ENCODE results near the gene AP3M1.
A peak's percentile ranks its signal among the peaks of the same experiment; 100 is the strongest.
"Not testable (repeated sequence)": the region's sequence is repeated elsewhere in the genome, so short reads cannot be mapped to it uniquely, and the experiment has no call there.

AP3M1 gene, protein sequence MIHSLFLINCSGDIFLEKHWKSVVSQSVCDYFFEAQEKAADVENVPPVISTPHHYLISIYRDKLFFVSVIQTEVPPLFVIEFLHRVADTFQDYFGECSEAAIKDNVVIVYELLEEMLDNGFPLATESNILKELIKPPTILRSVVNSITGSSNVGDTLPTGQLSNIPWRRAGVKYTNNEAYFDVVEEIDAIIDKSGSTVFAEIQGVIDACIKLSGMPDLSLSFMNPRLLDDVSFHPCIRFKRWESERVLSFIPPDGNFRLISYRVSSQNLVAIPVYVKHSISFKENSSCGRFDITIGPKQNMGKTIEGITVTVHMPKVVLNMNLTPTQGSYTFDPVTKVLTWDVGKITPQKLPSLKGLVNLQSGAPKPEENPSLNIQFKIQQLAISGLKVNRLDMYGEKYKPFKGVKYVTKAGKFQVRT

DNA sequence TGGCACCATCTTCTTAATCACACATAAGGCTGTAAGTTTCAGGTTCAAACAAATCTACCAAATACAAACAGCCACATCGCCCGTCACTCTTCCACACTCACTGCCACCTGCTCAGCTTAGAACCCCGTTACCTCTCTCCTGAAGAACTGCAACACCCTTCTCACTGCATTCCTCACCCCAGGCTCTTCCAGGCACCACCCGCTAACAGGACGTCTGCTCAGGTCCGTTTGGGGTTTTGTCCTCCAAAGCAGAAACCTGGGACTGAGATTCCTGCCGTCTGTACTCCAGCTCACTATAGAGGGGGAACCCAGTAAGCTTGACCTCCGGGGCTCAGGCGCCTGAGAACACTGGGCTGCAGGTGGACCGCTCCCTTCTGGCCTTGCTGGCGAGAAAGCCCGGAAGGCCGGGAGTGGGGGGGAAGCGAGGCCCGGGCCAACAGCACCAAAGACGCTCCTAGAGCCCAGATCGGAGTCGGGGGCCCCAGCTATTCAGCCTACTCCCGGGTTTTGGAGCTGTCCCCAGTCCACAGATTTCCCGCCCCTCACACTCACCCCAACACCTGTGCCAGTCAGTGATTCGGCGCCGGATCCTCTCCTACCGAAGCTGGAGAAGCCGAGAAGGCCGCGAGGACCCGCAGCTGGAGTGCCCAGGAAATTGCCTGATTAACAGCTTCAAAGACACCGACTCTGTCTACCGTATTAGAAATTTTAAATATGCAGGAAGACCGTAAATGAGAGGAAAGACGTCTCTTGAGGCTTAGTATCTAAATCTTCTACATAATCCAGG lies at the start of gene AP3M1:
Gene AP3M1, minus strand, starts transcription at position 625 of the 786 bp plus-strand sequence. CDS start 12,449 bp downstream, outside the sequence.
- TF ChIP-seq, protein P1, sequence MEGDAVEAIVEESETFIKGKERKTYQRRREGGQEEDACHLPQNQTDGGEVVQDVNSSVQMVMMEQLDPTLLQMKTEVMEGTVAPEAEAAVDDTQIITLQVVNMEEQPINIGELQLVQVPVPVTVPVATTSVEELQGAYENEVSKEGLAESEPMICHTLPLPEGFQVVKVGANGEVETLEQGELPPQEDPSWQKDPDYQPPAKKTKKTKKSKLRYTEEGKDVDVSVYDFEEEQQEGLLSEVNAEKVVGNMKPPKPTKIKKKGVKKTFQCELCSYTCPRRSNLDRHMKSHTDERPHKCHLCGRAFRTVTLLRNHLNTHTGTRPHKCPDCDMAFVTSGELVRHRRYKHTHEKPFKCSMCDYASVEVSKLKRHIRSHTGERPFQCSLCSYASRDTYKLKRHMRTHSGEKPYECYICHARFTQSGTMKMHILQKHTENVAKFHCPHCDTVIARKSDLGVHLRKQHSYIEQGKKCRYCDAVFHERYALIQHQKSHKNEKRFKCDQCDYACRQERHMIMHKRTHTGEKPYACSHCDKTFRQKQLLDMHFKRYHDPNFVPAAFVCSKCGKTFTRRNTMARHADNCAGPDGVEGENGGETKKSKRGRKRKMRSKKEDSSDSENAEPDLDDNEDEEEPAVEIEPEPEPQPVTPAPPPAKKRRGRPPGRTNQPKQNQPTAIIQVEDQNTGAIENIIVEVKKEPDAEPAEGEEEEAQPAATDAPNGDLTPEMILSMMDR (IDR thresholded peaks at IDR 0.05; ENCODE audit: low read depth, low read length, missing control alignments): no peak
- DNase-seq (ENCODE audit: low read depth): no peak
- H3K4me3 ChIP-seq (ENCODE audit: low read depth, low read length): peak within 1 kb of the TSS; percentile 92

DNA sequence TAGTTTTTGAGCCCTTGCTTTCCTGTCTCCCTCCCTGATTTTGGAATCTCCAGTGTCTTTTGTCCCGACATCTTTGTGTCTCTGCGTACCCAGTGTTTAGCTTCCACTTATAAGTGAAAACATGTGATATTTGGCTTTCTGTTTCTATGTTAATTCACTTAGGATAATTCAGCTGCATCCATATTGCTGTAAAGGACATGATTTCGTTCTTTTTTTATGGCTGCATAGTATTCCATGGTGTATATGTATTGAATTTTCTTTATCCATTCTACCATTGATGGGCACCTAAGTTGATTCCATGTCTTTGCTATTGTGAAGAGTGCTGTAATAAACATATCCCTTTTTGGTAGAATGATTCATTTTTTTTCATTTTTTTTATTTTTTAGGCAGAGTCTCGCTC lies 48.7 kb upstream of the AP3M1 start:
- H3K4me3 ChIP-seq (ENCODE audit: low read depth, low read length): no peak overlapping the region
- DNase-seq (ENCODE audit: low read depth): no peak
- TF ChIP-seq, protein P1 (IDR thresholded peaks at IDR 0.05; ENCODE audit: low read depth, low read length, missing control alignments): no peak

DNA sequence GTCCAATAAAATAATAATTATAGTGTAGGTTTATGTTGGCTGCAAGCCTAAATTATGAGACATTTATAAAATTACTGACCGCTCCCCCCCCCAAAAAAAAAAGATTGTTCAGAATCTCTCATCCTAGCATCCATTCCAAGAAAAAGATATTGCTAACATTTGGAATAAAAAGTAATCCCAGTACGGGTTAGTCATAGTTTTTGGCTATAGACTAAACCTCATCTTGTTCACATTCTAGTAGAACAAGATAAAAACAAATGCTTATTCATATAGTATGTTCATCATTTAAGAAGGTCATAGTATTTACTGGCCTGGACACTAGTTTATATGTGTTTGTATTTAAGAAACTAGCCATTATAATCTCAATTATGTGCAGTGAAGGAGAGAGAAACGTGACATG lies 44.4 kb upstream of the AP3M1 start:
- TF ChIP-seq, protein P1 (IDR thresholded peaks at IDR 0.05; ENCODE audit: low read depth, low read length, missing control alignments): no peak
- DNase-seq (ENCODE audit: low read depth): no peak

DNA sequence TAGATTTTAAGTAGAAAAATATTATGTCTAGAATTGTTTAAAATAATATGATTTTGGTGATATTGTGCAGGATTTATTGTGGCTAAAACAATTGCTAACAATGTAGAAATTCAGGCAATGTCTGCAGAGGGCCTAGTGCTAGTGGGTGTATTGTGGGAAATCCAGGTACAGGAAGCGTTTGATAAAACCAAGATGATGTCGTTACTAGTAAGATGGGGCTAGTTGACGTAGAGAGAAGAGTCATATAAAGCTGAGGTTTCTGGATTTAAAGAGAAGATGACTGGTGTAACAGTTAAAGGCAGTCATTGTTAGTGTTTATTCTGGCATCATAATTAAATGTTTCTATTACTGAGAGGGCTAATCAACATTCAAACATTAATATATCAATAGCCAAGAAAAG lies 43.9 kb upstream of the AP3M1 start:
- no peak for DNase-seq (ENCODE audit: low read depth)
- TF ChIP-seq, protein P1 (IDR thresholded peaks at IDR 0.05; ENCODE audit: low read depth, low read length, missing control alignments): no peak
- no peak overlapping the region for H3K4me3 ChIP-seq (ENCODE audit: low read depth, low read length)

More for the DNA sequence above, 44.4 kb upstream of the AP3M1 start:
- H3K4me3 ChIP-seq (ENCODE audit: low read depth, low read length): no peak overlapping the region

DNA sequence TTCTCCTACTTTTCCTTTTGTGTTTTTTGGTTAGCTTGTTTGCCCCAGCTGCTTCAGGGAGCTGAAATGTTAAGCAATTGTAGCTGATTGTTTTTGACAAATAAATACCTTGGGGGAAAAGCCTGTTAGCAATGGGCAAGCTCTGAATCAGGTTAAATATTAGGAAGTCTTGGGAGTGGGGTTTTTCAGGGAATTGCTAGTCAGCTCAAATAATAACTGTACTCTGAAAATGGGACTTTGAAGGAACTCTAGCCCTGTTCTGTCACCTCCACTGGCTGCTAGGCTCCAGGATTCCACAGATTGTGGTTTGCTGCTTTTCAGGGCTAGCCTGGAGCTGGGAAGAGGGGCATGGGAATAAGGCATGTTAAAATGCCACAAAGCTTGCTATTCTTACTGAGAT lies 39.9 kb upstream of the AP3M1 start:
- H3K4me3 ChIP-seq (ENCODE audit: low read depth, low read length): peak overlapping the region; percentile 3; the same call in 1 of the 2 replicates
- no peak for DNase-seq (ENCODE audit: low read depth)
- TF ChIP-seq, protein P1 (IDR thresholded peaks at IDR 0.05; ENCODE audit: low read depth, low read length, missing control alignments): no peak

DNA sequence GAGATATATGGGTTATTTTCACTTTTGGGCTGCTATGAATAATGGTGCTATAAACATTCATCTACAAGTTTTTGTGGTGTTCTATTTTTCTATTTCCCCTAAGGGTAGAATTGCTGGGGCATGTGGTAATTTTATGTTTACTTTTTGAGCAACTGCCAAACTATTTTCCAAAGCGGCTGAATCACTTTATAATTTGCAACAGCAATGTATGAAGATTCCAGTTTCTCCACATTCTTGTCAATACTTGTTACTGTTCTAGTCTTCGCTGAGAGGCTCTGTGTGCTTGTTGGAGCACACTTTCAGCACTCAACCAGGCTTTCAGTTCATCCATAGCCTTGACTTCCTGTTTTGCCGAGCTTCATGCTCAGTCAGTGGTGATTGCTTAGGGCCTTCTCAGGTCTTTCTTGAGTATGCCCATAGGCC lies 39.4 kb upstream of the AP3M1 start:
- peak overlapping the region; percentile 3; the same call in 1 of the 2 replicates for H3K4me3 ChIP-seq (ENCODE audit: low read depth, low read length)
- TF ChIP-seq, protein P1 (IDR thresholded peaks at IDR 0.05; ENCODE audit: low read depth, low read length, missing control alignments): no peak
- DNase-seq (ENCODE audit: low read depth): no peak

DNA sequence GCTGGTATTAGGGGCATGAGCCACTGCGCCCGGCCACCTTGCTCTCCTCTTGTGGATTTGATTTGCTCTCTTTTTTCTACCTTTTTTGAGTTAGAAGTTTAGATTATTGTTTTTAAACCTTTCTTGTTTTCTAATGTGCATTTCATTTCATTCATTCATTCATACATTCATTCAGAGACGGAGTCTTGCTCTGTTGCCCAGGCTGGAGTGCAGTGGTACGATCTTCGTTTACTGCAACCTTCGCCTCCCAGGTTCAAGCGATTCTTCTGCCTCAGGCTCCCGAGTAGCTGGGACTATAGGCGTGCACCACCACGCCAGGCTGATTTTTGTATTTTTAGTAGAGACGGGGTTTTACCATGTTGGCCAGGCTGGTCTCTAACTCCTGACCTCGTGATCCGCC lies 38.0 kb upstream of the AP3M1 start:
- H3K4me3 ChIP-seq (ENCODE audit: low read depth, low read length); DNase-seq (ENCODE audit: low read depth): not testable (repeated sequence)

Measured in GM12864 (cell line).